COR-L47 (cell line): ENCODE data around the gene NUDT16.

ENCODE experiments used
- DNase-seq: peaks from one replicate; lab custom pipeline; 2025; lab: John Stamatoyannopoulos, UW

The NUDT16 gene

GRCh38 chr3:131386429-131387165 lies 5.0 kb downstream of the NUDT16 start:
- DNase-seq = no peak

DNA sequence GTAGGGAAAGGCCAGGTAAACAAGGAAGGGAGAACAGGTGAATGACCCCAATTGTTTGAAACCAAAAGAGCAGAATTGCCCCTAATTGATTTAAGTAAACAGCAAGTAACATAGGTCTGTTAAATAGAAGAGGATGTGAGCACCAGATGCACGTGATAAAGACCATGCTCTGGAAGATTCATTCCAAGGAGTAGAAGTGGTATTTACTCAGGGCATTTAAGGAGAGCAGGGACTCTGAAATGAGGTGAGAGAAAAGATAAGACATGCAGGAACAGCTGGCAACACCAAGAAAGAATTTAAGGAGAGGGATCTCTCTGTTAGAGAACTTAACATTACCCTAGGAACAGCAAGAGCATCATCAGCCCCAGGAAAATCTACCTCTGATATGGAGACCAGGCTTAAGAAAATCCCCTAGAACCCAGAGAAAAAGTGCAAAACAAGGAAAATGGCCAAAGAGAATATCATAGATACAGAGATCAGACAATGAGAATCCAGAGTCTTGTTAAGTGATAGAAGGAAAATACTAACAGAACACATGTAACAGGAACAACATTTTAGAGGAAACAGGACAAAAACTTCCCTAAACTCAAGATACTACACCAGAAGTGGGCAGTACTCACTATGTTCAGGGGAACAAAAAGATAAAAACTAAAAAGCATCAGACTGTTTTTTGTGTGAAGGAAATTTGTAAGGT lies 6.4 kb downstream of the NUDT16 start:
- no peak for DNase-seq

GRCh38 chr3:131388490-131388799 lies 6.9 kb downstream of the NUDT16 start:
- no peak for DNase-seq

- DNase-seq = no peak
These were observed 8.8 kb downstream of the NUDT16 start for GRCh38 chr3:131390331-131390730.

- DNase-seq = no peak
These were observed 11.5 kb downstream of the NUDT16 start for GRCh38 chr3:131393051-131393450.

GRCh38 chr3:131393868-131394267 lies 12.3 kb downstream of the NUDT16 start:
- no peak for DNase-seq

GRCh38 chr3:131394400-131394799 lies 12.8 kb downstream of the NUDT16 start:
- DNase-seq = no peak

DNA sequence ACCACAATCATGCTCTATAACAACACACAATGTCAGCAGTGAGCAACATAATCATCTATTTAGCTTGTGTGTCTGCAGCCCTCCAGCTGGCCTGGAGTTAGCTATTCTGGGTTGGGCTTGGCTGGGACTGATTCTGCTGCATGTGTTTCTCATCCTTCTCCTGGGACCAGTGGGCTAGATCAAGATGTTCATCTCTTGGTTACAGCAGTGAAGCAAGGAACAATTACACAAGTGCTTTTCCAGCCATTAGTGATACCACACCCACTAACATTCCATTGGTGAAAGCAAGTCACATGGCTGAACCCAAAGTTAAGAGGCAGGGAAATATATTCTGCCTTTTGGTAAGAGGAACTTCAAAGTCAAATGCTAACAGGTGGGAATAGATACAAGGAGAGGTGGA lies 14.6 kb downstream of the NUDT16 start:
- no peak for DNase-seq

DNA sequence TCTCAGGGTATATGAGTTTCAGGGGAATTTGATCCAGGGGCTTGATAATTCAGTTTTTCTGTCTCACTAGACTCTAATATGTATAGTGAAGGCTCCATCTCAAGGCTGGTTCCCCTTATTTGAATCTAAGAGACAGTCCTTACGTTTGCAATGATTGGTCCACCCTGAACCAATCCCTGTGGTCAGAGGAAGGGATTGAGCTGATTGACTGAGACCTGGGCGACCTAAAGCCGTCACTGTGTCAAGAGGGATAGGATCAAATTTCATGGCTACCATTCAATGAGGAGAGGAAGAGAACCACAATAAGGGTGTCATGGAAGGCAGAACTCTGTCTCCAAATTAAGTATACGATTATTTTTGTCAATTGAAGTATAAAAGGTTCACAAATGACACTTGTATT lies 16.3 kb downstream of the NUDT16 start:
- DNase-seq = no peak

- DNase-seq = no peak
These were observed 20.4 kb downstream of the NUDT16 start for GRCh38 chr3:131401978-131402377.

GRCh38 chr3:131402391-131403039 lies 20.9 kb downstream of the NUDT16 start:
- DNase-seq = no peak

DNA sequence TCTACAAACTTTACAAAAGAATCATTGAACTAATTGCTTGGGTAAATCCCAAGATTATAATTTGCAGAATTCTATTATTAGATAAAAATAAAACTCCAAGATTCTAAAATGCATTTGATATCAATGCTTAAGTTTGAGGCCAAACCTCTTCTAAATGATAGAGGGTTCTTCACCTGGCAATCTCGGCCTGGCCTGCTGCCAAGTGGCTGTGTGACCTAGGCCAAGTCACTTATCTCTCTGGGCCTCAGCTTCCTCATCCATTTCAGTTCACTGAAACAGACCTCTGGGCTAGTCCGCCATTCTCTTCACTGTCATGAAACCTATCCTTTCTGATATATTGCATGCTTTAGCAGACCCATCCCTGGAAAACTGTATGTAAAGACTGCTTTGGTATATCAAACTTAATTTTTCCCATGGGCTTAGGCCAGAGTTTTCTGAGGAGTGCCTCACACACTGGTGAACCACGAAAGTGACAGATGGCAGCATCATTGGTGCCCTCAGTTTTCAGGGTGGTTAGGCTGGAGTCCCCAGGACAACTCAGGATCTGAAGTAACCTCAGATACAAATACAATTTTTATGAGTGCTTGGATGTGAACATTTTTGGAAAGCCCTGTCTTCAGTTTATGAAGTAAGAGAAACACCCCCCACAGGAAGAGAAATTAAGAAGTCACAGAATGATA lies 21.8 kb downstream of the NUDT16 start:
- no peak for DNase-seq

GRCh38 chr3:131405411-131405810 lies 23.8 kb downstream of the NUDT16 start:
- DNase-seq = no peak

DNA sequence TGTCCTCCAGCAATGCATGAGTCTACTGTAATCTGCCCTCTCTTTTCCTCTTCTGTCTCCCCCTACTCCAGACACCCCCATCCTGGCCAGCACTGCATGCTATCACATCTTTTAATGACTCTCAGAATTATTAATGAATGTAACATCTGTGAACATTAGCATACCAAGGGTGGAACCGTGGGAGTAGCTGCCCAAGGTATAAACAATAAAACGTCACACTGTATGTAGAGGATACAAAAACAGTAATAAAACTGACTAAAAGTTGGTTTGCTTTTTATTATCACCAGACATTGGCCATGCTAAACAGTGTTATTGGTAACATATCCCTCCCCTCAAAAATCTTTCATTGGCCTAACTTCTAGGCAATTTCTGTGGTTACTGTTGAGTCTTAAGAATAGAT lies 24.7 kb downstream of the NUDT16 start:
- DNase-seq = no peak

- DNase-seq = no peak
These were observed 36.2 kb downstream of the NUDT16 start for GRCh38 chr3:131417751-131418150.

GRCh38 chr3:131421301-131421700 lies 39.7 kb downstream of the NUDT16 start:
- DNase-seq = no peak

DNA sequence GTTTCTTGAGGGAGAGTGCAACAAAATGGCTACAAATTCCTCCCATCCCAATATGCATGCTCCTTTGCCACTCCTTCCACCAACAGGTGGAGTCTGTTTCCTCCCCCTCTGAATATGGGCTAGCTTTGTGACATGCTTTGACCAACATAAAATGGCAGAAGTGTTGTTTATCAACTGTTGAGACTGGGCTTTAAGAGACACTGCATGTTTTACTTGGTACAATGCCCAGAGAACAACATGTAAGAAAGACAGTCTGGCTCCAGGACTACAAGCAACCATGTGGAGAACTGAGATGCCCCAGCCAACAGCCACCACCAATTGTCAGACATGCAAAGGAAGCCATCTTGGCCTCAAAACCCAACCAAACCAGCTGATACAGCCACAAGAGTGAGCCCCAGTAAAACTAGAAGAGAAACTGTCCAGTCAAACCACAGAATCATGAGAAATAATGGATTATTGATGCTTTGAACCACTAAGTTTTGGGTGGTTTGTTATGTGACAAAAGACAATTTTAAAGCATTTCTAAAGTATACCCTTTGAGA lies 40.5 kb downstream of the NUDT16 start:
- DNase-seq = no peak

- no peak for DNase-seq
These were observed 45.7 kb downstream of the NUDT16 start for GRCh38 chr3:131427226-131427625.

GRCh38 chr3:131431754-131432153 lies 50.2 kb downstream of the NUDT16 start:
- no peak for DNase-seq

- DNase-seq = no peak
These were observed 50.9 kb downstream of the NUDT16 start for GRCh38 chr3:131432441-131432840.

GRCh38 chr3:131435000-131435399 lies 53.4 kb downstream of the NUDT16 start:
- no peak for DNase-seq
